Psoas muscle (tissue), 8 donors: ENCODE results near the gene GNPDA1. TPM values are rescaled to one million over a fixed set of nuclear protein-coding genes. Genes with fewer than 3 reads are reported as not detected.

Experiments
- ATAC-seq, 4 donors: fragments of 200-7000 bp; cut with Tn5 transposase; one replicate each; pipeline ENCODE4 v1.9.1; 2020; ENCODE audit warnings: moderate library complexity in 3 of 4, mild to moderate bottlenecking in 2 of 4
- DNase-seq, 2 donors: peaks; one replicate each; pipeline ENCODE4 v3.0.0-alpha.2; 2020
- H3K27ac ChIP-seq: fragments of 200-600 bp; one replicate; pipeline ENCODE4 v1.8.0; 2022
- H3K27me3 ChIP-seq, 3 donors: fragments of 200-600 bp in 1 of 3; one replicate each; pipeline versions ENCODE4 v1.6.1 to v1.8.0; 2013 to 2022; ENCODE audit warnings: low read length in 2 of 3, mild to moderate bottlenecking in 2 of 3, moderate library complexity in 1 of 3; ENCODE audit not compliant: insufficient read depth in 3 of 3
- H3K36me3 ChIP-seq, 2 donors: fragments of 200-600 bp in 1 of 2; one replicate each; pipeline versions ENCODE4 v1.6.1 to v1.8.0; 2013 to 2022; ENCODE audit warnings: low read depth in 1 of 2, mild to moderate bottlenecking in 1 of 2, moderate library complexity in 1 of 2; ENCODE audit not compliant: insufficient read depth in 1 of 2
- H3K4me1 ChIP-seq: fragments of 200-600 bp; one replicate; pipeline ENCODE4 v1.8.0; 2022
- H3K4me3 ChIP-seq: fragments of 200-600 bp; one replicate; pipeline ENCODE4 v1.8.0; 2022; ENCODE audit warnings: mild to moderate bottlenecking
- H3K9me3 ChIP-seq: fragments of 200-600 bp; one replicate; pipeline ENCODE4 v1.8.0; 2022
- CTCF ChIP-seq: fragments of 200-600 bp; IDR thresholded peaks from one replicate; pipeline ENCODE4 v1.8.0; 2022; ENCODE audit warnings: antibody characterized with exemption
- WGBS, 3 donors: extraction: QIAGEN DNeasy Blood & Tissue Kit; methylation state at CpG; one replicate each; pipeline versions ENCODE4 v1.1.6 to v1.1.7; 2013; 5-methylcytosine and 5-hydroxymethylcytosine counted together
- intact Hi-C, 2 donors: fragments of 100-400 bp; cut with DNase I; formaldehyde crosslinking; loops; one replicate each; pipeline versions ENCODE4 v1.11.0 to v1.14.2; 2022
- polyA plus RNA-seq, 3 donors: library from polyadenylated mRNA; stranded (reverse); fragments of 200-250 nt; gene quantifications; one replicate each; pipeline ENCODE4 v1.2.3, GENCODE V29; 2013
- total RNA-seq, 4 donors: library from RNA; stranded (reverse); fragmentation: NEBNext Ultra II Directional in 2 of 4; extraction: Animal tissue kit (Norgen Biotek cat#: 25700) in 2 of 4; gene quantifications; one replicate each; pipeline versions ENCODE4 v1.2.1 to v1.2.4, GENCODE V29; 2021 to 2023
- donor health status: healthy with polysubstance abuse.
- donor health status: DM: no; HTN: no; CAD: no; lungs with moderate emphysema.
- donor health status: Bipolar disorder and iron deficiency.
- donor health status: healthy.
- donor health status: DM: yes; HTN: yes; CAD: no.
- donor health status: DM: no; HTN: no; CAD: no.
- donor health status: DM: no; HTN: no; CAD: no.
- donor health status: DM: yes; HTN: yes; CAD: no.

Gene GNPDA1
- total and polyA plus RNA-seq, 7 donors, result 18.7 to 36.8 (median 26.4) TPM

GRCh38 chr5:141966275-141966962 is 46.4 kb downstream of the GNPDA1 start:
- Histone ChIP-seq H3K27ac (no peak overlapping the region), H3K27me3 (no peaks in the 10 kb centered on the region), H3K9me3 (no peaks in the 10 kb centered on the region), H3K4me1 (peaks cover 16% of the 10 kb centered on the region), H3K4me3 (no peak overlapping the region), H3K36me3 (peaks cover 0 to 7% of the 10 kb centered on the region in 2 donors)
- ATAC-seq (no peak), DNase-seq (no peak)
- WGBS, 3 donors, result 86 to 96% (median 88%) methylated on average over 4 of the region's 4 CpGs
- intact Hi-C loops, result no loop called here
- no peak for TF ChIP-seq CTCF

GRCh38 chr5:141965071-141965470 is 47.8 kb downstream of the GNPDA1 start:
- intact Hi-C loops, result no loop called here
- ATAC-seq (no peak), DNase-seq (no peak)
- TF ChIP-seq CTCF, result no peak
- no peaks in the 10 kb centered on the region for H3K9me3 ChIP-seq
- no peak overlapping the region for H3K4me3 ChIP-seq
- H3K36me3 ChIP-seq, result no peaks in the 10 kb centered on the region
- H3K4me1 ChIP-seq, result peaks cover 11% of the 10 kb centered on the region
- WGBS, 3 donors, result 32 to 44% (median 41%) methylated on average over 7 of the region's 7 CpGs
- H3K27ac ChIP-seq, result no peak overlapping the region
- H3K27me3 ChIP-seq, result no peaks in the 10 kb centered on the region

- no peak for TF ChIP-seq CTCF
- ATAC-seq (no peak), DNase-seq (no peak)
- no peak overlapping the region for H3K4me3 ChIP-seq
- H3K4me1 ChIP-seq, result peaks cover 5% of the 10 kb centered on the region
- no peak overlapping the region for H3K27ac ChIP-seq
- no peaks in the 10 kb centered on the region for H3K27me3 ChIP-seq
- intact Hi-C loops, result loop anchor here in 1 of 2 donors (5.0 kb wide), 1 partner anchor 86 kb away; the partner anchor contains the start of gene PCDH1
- no peaks in the 10 kb centered on the region for H3K36me3 ChIP-seq
- 28 to 35% (median 33%) methylated on average over 3 of the region's 3 CpGs for WGBS, 3 donors
- H3K9me3 ChIP-seq, result no peaks in the 10 kb centered on the region
These were observed 49.1 kb downstream of the GNPDA1 start for GRCh38 chr5:141963701-141964100.

GRCh38 chr5:141961466-141961865 is 51.4 kb downstream of the GNPDA1 start:
- ATAC-seq (no peak), DNase-seq (no peak)
- peaks cover 5% of the 10 kb centered on the region for H3K4me1 ChIP-seq
- no peaks in the 10 kb centered on the region for H3K27me3 ChIP-seq
- H3K9me3 ChIP-seq, result no peaks in the 10 kb centered on the region
- intact Hi-C loops, result loop anchor here (2.0 to 5.0 kb wide), 2 partner anchors 84 to 269 kb away; partner anchors contain the start of gene PCDH1 (in 1 of the 2)
- H3K36me3 ChIP-seq, result no peaks in the 10 kb centered on the region
- no peak overlapping the region for H3K27ac ChIP-seq
- TF ChIP-seq CTCF, result no peak
- H3K4me3 ChIP-seq, result no peak overlapping the region
- WGBS, 3 donors, result 83 to 88% (median 84%) methylated on average over 3 of the region's 3 CpGs
